Omental fat pad (tissue), 4 donors: ENCODE measurements around the gene SCAMP1. TPM values are rescaled to one million over a fixed set of nuclear protein-coding genes. Genes with fewer than 3 reads are reported as not detected.

Experiments used
- ATAC-seq: fragments of 150-250 bp; one replicate; pipeline ENCODE4 v1.9.1; 2016; ENCODE audit warnings: mild to moderate bottlenecking, moderate library complexity; ENCODE audit not compliant: low FRiP score
- DNase-seq: peaks from one replicate; pipeline ENCODE4 v3.0.0-alpha.2; 2019; ENCODE audit warnings: low spot score
- total RNA-seq, 4 donors: library from RNA; depleted of rRNA; stranded (reverse); fragments of >200 nt; gene quantifications; one replicate each; pipeline ENCODE4 v1.1.0, GENCODE V29; 2016
- TF ChIP-seq, protein P1 (sequence below), 3 donors: fragments of 450-650 bp; IDR thresholded peaks; one replicate each; pipeline ENCODE4 v1.5.1; 2016 to 2017; ENCODE audit warnings: antibody characterized with exemption in 3 of 3, mild to moderate bottlenecking in 3 of 3, moderate library complexity in 2 of 3

SCAMP1 gene
- total RNA-seq, 4 donors from 2014 or later = 21.2 to 46.5 (median 22.1) TPM

DNA sequence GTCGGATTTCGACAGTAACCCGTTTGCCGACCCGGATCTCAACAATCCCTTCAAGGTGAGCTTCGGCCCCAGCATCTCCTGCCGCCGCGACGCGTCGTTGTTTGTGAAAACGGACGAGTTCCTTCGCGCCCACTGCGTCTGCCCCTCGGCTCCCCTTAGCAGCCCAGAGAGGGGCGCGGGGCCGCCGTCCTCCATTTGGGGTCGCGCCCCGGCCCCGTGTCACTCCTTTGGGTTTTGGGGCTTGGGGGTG, 182 bp downstream of the SCAMP1 start:
- ATAC-seq (no peak), DNase-seq (no peak)
- TF ChIP-seq, protein P1, sequence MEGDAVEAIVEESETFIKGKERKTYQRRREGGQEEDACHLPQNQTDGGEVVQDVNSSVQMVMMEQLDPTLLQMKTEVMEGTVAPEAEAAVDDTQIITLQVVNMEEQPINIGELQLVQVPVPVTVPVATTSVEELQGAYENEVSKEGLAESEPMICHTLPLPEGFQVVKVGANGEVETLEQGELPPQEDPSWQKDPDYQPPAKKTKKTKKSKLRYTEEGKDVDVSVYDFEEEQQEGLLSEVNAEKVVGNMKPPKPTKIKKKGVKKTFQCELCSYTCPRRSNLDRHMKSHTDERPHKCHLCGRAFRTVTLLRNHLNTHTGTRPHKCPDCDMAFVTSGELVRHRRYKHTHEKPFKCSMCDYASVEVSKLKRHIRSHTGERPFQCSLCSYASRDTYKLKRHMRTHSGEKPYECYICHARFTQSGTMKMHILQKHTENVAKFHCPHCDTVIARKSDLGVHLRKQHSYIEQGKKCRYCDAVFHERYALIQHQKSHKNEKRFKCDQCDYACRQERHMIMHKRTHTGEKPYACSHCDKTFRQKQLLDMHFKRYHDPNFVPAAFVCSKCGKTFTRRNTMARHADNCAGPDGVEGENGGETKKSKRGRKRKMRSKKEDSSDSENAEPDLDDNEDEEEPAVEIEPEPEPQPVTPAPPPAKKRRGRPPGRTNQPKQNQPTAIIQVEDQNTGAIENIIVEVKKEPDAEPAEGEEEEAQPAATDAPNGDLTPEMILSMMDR (IDR thresholded peaks at IDR 0.05) = no peak

DNA sequence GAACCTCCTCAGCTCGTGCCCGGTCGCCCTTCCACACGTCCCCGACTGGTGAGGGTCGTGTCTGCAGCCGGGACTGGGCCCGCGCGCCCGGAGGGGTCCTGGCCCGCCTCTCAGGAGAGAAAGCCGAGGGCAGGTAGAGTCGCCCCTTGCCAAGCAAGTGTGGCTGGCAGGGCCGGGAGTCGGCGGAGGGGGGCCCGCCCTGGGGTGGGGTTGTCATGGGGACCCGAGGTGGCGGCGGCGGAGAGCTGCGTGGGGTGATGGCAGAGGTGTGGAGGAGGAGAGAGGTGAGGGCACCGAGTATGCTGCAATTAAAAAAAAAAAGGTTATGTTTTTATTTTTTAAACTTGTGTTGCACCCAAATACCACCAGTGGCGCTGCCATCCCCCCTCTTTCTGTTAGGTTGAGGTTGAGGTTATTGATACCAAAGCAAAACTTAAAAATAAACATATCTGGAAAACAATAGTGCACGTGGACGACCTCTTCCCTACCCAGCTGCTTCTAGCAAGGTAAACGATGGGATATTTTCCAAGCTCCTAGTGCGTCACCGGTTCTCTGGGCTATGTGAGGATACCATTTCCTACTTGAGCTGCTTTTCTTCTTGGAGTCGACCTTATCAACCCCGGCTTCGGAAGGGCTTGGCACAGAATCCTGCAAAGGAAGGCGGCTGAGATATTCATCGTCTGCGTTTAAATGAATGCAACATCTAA, 660 bp downstream of the SCAMP1 start:
- ATAC-seq = peak; percentile 35
- DNase-seq = peak; percentile 33
- TF ChIP-seq, protein P1 (IDR thresholded peaks at IDR 0.05) = no peak

DNA sequence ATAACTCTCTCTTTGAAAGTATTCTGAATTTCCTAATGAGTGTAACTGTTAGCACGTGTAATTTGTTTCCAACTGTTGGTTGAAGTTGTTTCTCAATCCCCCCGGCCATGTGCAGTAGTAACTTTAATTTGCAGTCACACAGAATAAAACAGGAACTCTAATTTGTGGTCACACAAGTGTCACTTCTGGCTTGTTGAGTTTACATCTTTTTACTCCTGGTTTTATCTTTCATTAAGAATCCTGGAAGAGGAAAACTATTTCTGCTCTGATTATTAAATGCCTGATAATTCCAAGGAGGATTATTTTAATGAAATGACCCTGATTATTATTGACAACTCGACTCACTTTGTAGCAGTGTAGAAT, 1.2 kb downstream of the SCAMP1 start:
- DNase-seq (no peak), ATAC-seq (no peak)
- TF ChIP-seq, protein P1 (IDR thresholded peaks at IDR 0.05) = no peak

DNA sequence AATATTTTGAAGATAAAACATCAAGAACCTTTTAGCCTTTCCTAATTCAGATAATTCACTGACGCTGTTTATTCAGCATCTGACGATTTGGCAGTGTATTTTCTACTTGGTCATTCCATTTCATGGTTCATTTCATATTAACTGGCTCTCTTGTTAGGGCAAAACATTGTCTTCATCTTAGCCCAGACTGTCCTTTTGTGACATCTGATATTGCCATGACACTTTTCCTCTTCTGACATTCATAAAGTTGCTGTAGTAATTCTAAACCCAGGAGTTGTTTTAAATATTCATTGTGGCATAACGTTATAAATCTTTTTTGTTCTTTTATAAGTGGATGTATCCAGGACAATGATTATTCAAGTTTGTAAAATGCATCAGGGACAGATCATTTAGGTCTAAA, 1.8 kb downstream of the SCAMP1 start:
- DNase-seq = no peak
- ATAC-seq = no peak
- TF ChIP-seq, protein P1 (IDR thresholded peaks at IDR 0.05) = no peak

DNA sequence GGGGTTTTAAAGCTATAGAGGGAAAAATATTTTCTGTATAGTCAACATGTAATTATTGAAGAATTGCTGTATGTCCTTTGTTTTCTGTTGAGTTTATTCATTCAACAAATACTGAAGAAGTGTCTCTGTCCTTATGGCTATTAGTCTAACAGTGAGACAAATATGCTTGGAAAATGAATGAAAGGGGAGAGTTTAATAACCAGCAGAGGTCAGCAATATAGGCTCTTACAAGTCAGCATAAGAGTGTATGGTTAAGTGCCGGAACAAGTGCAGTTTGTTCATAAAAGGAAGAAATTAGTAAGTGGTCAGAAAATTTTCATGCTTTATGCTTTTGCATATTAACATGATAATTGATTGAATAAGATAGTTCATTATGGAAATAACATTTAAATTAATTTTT, 3.6 kb downstream of the SCAMP1 start:
- no peak for ATAC-seq
- TF ChIP-seq, protein P1 (IDR thresholded peaks at IDR 0.05) = no peak
- DNase-seq = no peak

DNA sequence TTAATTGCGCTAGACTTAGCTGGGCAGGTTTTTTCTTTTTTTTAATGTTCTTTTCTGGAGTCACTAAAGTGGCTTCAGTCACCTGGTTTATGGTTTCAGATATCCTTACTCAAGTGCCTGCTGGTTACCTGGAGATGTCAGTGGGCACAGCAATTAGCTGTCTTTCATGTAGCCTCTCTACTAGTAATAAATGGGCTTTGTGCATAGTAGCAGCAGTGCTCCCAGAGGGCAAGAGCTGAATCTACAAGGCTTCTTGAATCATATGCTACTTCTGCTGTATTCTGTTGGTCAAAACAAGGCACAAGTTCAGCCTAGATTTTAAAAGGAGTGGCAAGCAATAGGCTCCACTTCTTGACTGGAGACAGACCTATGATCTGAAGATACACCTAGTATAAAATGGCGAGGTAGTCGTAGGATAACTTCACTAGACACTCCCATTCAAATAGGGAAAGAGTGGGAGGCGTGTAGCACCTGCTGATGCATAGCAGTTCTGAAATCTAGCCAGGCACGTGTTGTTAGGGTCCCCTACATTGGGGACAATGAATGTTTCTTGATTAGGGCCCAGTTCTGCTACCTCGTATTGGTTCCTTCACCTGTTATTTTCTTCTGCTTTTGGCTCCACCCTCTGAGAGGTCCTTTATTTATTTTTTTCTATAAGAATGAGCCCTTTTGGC, 7.0 kb downstream of the SCAMP1 start:
- DNase-seq (no peak), ATAC-seq (no peak)
- TF ChIP-seq, protein P1 (IDR thresholded peaks at IDR 0.05) = no peak

DNA sequence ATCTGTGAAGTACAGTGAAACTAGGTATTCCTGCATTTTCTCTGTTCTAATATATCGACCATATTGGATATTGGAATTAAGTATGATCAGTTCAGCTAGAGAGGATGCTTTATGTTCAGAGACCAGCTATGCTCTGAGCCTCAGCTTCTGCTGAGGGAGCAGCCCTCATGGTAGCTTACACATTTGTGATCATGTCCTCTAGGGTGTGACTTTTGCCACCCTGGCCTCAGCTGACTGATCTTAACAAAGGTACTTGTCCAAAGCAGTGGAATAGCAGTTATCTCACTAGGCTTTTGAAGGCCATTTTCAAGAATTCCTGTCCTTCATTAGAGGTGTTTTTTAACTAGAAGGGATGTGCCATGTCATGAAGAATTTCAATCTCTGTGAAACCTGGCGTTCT, 9.3 kb downstream of the SCAMP1 start:
- ATAC-seq (no peak), DNase-seq (no peak)
- TF ChIP-seq, protein P1 (IDR thresholded peaks at IDR 0.05) = no peak
